HG03097 (cell line): Measurements from ENCODE around the gene ICAM3.

Experiments
- ATAC-seq: cut with Tn5 transposase; IDR thresholded peaks from one replicate; pipeline ENCODE4 v1.9.1; 2021; ENCODE audit not compliant: unreplicated experiment, low FRiP score

Gene ICAM3

GRCh38 chr19:10321417-10321797, 18.0 kb downstream of the ICAM3 start:
- ATAC-seq: no peak

GRCh38 chr19:10320602-10321416, 18.6 kb downstream of the ICAM3 start:
- ATAC-seq: no peak

GRCh38 chr19:10318807-10319682, 20.4 kb downstream of the ICAM3 start:
- no peak for ATAC-seq

- no peak for ATAC-seq
These were observed 21.5 kb downstream of the ICAM3 start for GRCh38 chr19:10317857-10318462.

GRCh38 chr19:10317045-10317856, 22.2 kb downstream of the ICAM3 start:
- ATAC-seq: no peak

- ATAC-seq: no peak
These were observed 23.0 kb downstream of the ICAM3 start for GRCh38 chr19:10316229-10317044.

- ATAC-seq: peak; percentile 65
These were observed 23.8 kb downstream of the ICAM3 start, which contains the start of gene FDX2 for GRCh38 chr19:10315335-10316214. Gene FDX2 (minus strand): TSS chr19:10316015. CDS start chr19:10315996, 19 bp downstream.

GRCh38 chr19:10309423-10309822, 30.0 kb downstream of the ICAM3 start, which contains the start of gene ZGLP1:
Gene ZGLP1 (minus strand): TSS chr19:10309815.
- no peak for ATAC-seq

- no peak for ATAC-seq
These were observed 33.1 kb downstream of the ICAM3 start for GRCh38 chr19:10306327-10306726.

GRCh38 chr19:10305139-10305806, 34.2 kb downstream of the ICAM3 start:
- ATAC-seq: no peak

- ATAC-seq: no peak
These were observed 39.6 kb downstream of the ICAM3 start for GRCh38 chr19:10299545-10300458.

GRCh38 chr19:10295847-10296591, 43.4 kb downstream of the ICAM3 start:
- no peak for ATAC-seq

GRCh38 chr19:10295305-10295846, 44.0 kb downstream of the ICAM3 start:
- peak; percentile 42 for ATAC-seq

GRCh38 chr19:10294368-10294697, 45.1 kb downstream of the ICAM3 start:
- ATAC-seq: no peak

- no peak for ATAC-seq
These were observed 45.6 kb downstream of the ICAM3 start for GRCh38 chr19:10293637-10294367.
